Activated effector memory CD4-positive, alpha-beta T cell treated with Interleukin-2 at 50 U/mL for 16 hours (primary cell): ENCODE data around the gene TIMP2.
A peak's percentile ranks its signal among the peaks of the same experiment; 100 is the strongest.
"Not testable (repeated sequence)": the region's sequence is repeated elsewhere in the genome, so short reads cannot be mapped to it uniquely, and the experiment has no call there.

Experiments
- DNase-seq: peaks from one replicate; pipeline ENCODE4 v3.0.0-alpha.2; 2020

The TIMP2 gene

DNA sequence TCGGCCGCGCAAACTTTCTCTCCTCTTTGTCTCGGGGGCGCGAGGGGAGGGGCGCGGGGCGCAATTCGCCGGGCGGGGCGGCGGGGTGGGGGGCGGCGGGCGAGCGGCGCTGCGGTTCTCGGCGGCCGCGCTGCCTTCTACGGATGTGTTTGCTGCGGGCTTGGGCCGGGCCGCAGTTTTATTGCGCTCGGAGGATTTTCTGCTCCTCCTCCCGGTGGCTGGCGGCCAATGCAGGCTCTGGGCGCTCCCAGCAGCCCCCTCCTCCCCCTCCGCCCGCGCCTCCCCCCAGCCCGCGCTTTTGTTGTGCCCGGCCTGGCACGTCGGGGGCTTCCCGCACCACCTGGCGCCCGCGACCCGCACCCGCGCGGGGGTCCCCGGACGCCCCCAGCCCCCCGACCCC, at the start of gene TIMP2:
Gene TIMP2, minus strand, starts transcription at position 154 of the 400 bp plus-strand sequence. CDS start 299 bp downstream, outside the sequence.
- peak; percentile 43 for DNase-seq

- no peak for DNase-seq
These were observed 48.8 kb upstream of the TIMP2 start for GRCh38 chr17:78973792-78974520.

DNA sequence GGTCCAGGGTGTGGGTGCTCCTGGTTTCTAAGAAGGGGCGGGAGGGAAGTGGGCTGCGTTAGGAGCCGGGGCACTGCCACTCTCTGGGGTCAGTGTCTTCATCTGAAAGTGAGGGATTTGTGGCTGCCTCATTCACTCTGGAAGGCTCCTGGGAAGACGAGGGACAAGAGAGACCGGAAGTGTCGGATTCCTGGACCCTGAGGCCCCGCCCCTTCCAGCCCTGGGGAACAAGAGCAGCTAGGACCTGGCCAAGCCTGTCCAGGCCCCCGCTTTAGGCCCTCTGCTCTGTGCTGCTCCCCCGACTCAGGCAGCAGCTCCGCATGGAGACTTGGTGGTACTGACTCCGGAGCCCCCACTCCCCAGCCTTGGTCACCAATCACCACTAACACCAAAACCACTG, 48.0 kb upstream of the TIMP2 start:
- DNase-seq, result no peak

GRCh38 chr17:78972507-78973105, 47.4 kb upstream of the TIMP2 start:
- no peak for DNase-seq

GRCh38 chr17:78971756-78972506, 46.7 kb upstream of the TIMP2 start:
- no peak for DNase-seq

DNA sequence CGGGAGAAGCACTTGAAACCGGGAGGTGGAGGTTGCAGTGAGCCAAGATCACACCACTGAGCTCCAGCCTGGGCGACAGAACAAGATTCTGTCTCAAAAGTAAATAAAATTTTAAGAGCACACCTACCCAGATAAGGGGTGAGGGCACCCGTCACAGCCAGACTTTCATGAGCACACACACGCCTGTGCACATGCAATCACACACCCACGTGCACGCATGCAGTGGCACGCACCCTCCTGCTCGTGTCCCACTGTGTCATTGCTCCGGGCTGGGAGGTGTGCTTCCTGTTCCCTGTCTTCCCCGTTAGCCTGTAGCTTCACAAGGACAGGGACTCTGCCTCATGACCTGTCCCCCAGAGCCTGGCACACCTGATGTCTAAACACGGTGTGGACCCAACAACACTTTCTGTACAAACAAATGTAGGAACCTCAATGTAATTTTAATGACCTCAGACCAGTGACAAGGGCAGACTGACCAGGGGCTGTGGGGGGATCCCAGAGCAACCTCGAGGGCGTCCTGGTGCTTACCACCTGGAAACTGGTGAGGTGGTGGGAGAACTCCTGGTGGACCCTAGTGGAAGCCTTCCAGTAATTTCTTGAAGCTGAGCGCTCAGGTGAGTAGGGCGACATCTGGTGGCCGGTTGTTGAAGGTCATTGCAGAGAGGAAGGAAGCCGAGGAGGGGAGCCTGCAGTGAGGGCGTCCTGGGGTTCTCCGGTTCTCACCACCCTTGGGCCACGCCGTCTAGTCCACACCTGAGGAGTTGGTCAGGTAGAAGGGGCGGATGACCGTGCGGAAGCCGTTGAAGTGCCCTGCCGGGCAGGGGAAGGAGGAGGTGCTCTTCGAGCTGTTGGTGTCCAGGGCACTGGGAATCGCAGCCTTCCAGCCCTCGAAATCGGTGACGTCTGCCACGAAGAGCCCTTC, 45.9 kb upstream of the TIMP2 start:
- DNase-seq, result peak; percentile 65

DNA sequence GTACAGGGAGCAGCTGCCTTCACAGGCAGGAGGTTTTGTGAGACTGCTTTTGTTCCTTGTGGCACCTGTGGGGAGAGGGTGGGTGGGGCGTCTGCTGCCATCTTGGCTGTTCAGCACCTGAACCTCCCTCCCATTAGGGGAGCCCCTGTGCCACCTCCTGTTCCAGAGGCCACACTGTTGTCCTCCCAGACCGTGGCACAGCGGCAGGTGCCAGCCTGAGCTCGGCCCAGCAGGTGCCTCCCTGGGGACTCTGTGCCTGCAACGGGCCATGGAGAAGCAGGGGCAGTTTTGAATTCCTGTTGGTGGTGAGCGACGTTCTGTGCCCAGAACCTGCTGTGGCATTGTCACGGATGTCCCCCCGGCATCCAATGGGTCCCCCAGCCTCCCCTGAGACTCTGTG, 44.7 kb upstream of the TIMP2 start:
- no peak for DNase-seq

- no peak for DNase-seq
These were observed 42.7 kb upstream of the TIMP2 start for GRCh38 chr17:78967782-78968362.

GRCh38 chr17:78966910-78967600, 41.9 kb upstream of the TIMP2 start:
- no peak for DNase-seq

DNA sequence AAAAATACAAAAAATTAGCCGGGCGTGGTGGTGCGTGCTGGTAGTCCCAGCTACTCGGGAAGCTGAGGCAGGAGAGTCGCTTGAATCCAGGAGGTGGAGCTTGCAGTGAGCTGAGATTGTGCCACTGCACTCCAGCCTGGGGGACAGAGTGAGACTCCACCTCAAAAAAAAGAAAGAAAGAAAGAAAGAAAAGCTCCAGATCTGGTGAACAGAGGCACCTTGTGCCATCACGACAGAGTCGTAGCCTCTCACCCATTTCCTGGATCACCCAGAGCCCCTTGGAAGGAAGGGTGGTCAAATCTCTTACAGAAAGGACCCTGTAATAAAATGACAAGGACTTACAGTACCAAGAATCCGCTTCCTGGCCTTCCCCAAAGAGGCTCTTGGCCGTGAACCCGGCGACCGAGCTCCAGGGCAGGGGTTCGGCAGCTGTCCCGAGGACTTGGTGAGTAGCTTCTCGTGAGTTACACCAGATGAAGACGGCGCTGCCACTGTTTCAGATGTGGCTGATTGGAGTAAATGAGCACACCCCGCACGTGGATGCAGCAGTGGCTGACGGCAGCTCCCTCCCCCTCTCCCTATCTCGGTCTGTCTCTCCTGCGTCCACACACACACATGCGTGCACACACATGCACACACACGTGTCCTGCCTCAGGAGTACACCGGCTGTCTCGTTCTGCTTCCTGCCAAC, 41.1 kb upstream of the TIMP2 start:
- no peak for DNase-seq

GRCh38 chr17:78965491-78965924, 40.3 kb upstream of the TIMP2 start:
- no peak for DNase-seq

GRCh38 chr17:78963378-78963777, 38.2 kb upstream of the TIMP2 start:
- DNase-seq, result no peak

DNA sequence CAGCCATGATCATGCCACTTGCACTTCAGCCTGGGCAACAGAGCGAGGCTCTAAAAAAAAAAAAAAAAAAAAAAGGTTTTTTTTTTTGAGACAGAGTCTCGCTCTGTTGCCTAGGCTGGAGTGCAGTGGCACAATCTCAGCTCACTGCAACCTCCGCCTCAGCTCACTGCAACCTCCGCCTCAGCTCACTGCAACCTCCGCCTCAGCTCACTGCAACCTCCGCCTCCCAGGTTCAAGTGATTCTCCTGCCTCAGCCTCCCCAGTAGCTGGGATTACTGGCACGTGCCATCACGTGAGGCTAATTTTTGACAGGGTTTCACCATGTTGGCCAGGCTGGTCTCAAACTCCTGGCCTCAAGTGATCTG, 37.8 kb upstream of the TIMP2 start:
- not testable (repeated sequence) for DNase-seq

DNA sequence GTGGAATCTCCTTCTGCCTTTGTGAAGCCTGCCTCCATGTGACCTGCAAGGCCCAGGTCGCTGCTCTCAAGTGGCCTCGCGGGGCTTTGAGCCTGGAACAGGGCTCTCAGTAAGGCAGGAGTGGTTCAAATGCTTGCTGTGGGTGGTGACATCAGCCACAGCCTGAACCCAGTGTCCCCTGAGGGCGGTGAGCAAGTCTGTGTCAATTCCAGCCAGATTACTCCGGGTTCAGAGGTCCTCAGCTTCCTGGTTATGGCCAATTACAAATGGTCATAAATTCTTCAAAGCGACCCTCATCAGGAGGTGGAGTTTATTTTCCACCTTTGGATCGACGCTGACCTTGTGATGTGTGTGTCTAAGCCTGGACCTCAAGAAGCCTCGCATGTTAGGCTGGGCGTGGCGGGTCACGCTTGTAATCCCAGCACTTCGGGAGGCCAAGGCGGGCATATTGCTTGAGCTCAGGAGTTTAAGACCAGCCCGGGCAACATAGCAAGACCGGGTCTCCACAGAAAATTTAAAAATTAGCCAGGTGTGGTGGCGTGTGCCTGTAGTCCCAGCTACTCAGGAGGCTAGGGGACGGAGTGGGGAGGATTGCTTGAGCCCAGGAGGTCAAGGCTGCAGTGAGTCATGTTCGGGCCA, 37.3 kb upstream of the TIMP2 start:
- DNase-seq, result no peak

DNA sequence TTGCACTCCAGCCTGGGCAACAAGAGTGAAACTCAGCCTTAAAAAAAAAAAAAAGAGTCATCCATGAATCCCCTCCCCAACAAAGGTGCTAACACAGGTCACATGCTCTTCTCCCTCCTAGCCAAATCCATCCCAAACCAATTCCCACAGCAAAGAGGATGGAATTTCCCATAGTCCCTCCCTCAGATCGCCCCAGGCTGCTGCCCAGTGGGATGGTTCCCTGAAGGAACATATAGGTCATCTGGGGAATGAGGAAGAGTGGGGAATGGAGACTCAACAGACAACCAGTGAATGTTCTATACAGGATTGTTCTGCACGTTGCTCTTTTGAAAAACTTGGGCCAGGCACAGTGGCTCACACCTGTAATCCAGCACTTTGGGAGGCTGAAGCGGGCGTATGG, 36.4 kb upstream of the TIMP2 start:
- DNase-seq, result no peak

DNA sequence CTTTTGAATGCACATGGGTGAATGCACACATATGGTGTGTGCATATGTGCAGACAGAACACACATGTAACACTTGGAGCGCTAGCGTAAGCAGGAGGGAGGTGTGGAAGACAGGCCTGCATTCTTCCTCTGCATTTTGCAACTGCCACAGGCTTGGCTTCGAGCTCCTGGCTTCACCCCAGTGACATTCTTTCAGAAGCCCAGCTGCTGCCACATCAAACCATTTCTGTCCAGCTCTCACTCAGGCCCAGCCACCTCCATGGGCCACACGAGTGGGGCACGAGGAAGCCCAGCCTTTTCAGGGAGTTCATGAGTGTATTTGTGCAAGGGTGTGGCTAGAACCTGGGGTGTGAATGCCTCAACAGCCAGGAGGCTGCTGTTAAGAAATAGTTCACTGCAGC, 35.7 kb upstream of the TIMP2 start:
- no peak for DNase-seq

- no peak for DNase-seq
These were observed 34.6 kb upstream of the TIMP2 start for GRCh38 chr17:78959803-78960202.

- no peak for DNase-seq
These were observed 33.5 kb upstream of the TIMP2 start for GRCh38 chr17:78958641-78959127.

DNA sequence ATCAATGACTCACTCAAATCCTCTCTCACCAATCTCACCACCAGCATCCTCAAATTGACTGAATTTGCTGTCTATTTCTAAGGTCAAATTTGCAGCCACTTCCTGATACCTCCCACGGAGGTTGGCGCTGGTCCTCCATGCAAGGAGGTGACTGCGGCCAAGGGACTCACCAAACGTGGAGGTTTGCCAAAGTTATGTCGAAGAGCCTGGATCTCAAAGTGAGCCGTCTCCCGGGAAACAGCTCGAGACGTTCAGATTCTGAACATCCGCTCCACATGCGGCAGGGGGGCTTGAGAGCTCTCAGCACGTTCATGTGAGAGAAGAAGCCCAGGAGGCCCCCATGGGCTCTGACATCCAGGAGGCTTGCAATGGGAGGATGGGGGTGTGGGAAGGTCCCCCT, 31.9 kb upstream of the TIMP2 start:
- no peak for DNase-seq

- no peak for DNase-seq
These were observed 31.1 kb upstream of the TIMP2 start for GRCh38 chr17:78956254-78956653.

DNA sequence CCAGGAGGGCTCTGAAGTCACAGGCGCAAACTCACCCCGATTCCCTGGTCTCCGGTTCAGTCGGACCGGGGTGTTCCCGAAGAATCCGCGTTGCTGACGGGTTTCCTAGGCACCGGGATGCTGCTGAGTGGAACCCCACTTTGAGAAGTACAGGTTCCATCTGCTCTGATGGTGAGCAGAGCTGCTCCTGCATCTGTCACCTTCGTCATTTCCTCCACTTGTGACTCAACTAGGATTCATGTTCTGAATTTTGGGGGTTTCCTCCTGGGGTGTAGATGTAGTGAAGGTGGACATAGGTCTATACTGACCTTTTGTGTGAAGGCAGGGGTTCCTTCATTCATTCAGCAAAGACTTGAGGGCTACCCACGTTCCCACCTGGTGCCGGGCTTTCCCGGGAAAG, 29.5 kb upstream of the TIMP2 start:
- no peak for DNase-seq
